Activated CD8-positive, alpha-beta memory T cell treated with anti-CD3 and anti-CD28 coated beads for 36 hours (primary cell): ENCODE results near the gene FIGLA. TPM values are rescaled to one million over a fixed set of nuclear protein-coding genes. Genes with fewer than 3 reads are reported as not detected.

Experiments used
- total RNA-seq, 2 experiments: library from RNA; stranded (reverse); gene quantifications; one replicate each; pipeline ENCODE4 v1.2.3, GENCODE V29; 2021

FIGLA gene
- total RNA-seq, 2 experiments from 2014 or later: not detected

Other genes starting within 250 kb of the FIGLA start
- under 1 TPM; 0.11 to 0.13 TPM for gene TGFA, start 236.8 kb downstream of the FIGLA start, total RNA-seq
- gene ADD2, start 22.4 kb downstream of the FIGLA start, total RNA-seq: 1 to 10 TPM; 2.0 to 2.8 TPM
- gene CLEC4F, start 30.0 kb upstream of the FIGLA start, total RNA-seq: not detected
- gene CD207, start 45.2 kb upstream of the FIGLA start, total RNA-seq: not detected
- not detected for gene VAX2, start 109.9 kb upstream of the FIGLA start, total RNA-seq
- not detected for gene ATP6V1B1, start 145.3 kb upstream of the FIGLA start, total RNA-seq
- not detected for gene ANKRD53, start 188.0 kb upstream of the FIGLA start, total RNA-seq
- 10 to 100 TPM; 90.2 to 90.7 TPM for gene TEX261, start 204.2 kb upstream of the FIGLA start, total RNA-seq